H9 (cell line): ENCODE measurements around the gene IKZF1. TPM values are rescaled to one million over a fixed set of nuclear protein-coding genes. Genes with fewer than 3 reads are reported as not detected.

Experiments
- DNase-seq: peaks from one replicate; pipeline ENCODE4 v3.0.0-alpha.2; 2017
- H2AFZ ChIP-seq: one replicate; pipeline ENCODE4 v1.6.1; 2013; ENCODE audit warnings: mild to moderate bottlenecking, low read length, control low read depth, moderate library complexity
- H2AK5ac ChIP-seq: 2 replicates; pipeline ENCODE4 v1.6.1; 2013; ENCODE audit warnings: low read length, control low read depth, mixed read lengths; ENCODE audit not compliant: insufficient read length
- H2BK120ac ChIP-seq: one replicate; pipeline ENCODE4 v1.6.1; 2013; ENCODE audit warnings: low read depth, mild to moderate bottlenecking, low read length, control low read depth, inconsistent platforms; ENCODE audit not compliant: poor library complexity, severe bottlenecking
- H2BK12ac ChIP-seq: 2 replicates; pipeline ENCODE4 v1.6.1; 2013; ENCODE audit warnings: low read length, control low read depth, mixed read lengths, low read depth; ENCODE audit not compliant: insufficient read length
- H2BK15ac ChIP-seq: 2 replicates; pipeline ENCODE4 v1.6.1; 2013; ENCODE audit warnings: low read depth, low read length, control low read depth
- H2BK20ac ChIP-seq: one replicate; pipeline ENCODE4 v1.6.1; 2013; ENCODE audit warnings: low read depth, mild to moderate bottlenecking, low read length, control low read depth, inconsistent platforms; ENCODE audit not compliant: poor library complexity, severe bottlenecking
- H2BK5ac ChIP-seq: 2 replicates; pipeline ENCODE4 v1.6.1; 2013; ENCODE audit warnings: low read length, control low read depth, mixed read lengths; ENCODE audit not compliant: insufficient read length
- H3K14ac ChIP-seq: 2 replicates; pipeline ENCODE4 v1.6.1; 2013; ENCODE audit warnings: low read length, control low read depth; ENCODE audit not compliant: insufficient read depth
- H3K18ac ChIP-seq: 2 replicates; pipeline ENCODE4 v1.6.1; 2013; ENCODE audit warnings: low read depth, mild to moderate bottlenecking, mixed read lengths, low read length, control low read depth; ENCODE audit not compliant: insufficient read length
- H3K23ac ChIP-seq: 2 replicates; pipeline ENCODE4 v1.6.1; 2013; ENCODE audit warnings: low read length, control low read depth, mixed read lengths, low read depth; ENCODE audit not compliant: insufficient read length
- H3K23me2 ChIP-seq: 2 replicates; pipeline ENCODE4 v1.6.1; 2013; ENCODE audit warnings: low read depth, mild to moderate bottlenecking, mixed read lengths, low read length, control low read depth; ENCODE audit not compliant: insufficient read length, poor library complexity, severe bottlenecking
- H3K27ac ChIP-seq: 2 replicates; pipeline ENCODE4 v1.5.1; 2013; ENCODE audit warnings: low read length, control low read depth, mixed read lengths, low read depth; ENCODE audit not compliant: insufficient read length
- H3K27me3 ChIP-seq: 2 replicates; pipeline ENCODE4 v1.6.1; 2013; ENCODE audit warnings: low read length, control low read depth, inconsistent platforms; ENCODE audit not compliant: insufficient read depth
- H3K4ac ChIP-seq: 2 replicates; pipeline ENCODE4 v1.6.1; 2013; ENCODE audit warnings: low read depth, mild to moderate bottlenecking, control low read depth, inconsistent platforms, low read length, moderate library complexity
- H3K4me1 ChIP-seq: 2 replicates; pipeline ENCODE4 v1.6.1; 2013; ENCODE audit warnings: low read length, control low read depth, inconsistent platforms; ENCODE audit not compliant: insufficient read depth
- H3K4me2 ChIP-seq: 2 replicates; pipeline ENCODE4 v1.6.1; 2013; ENCODE audit warnings: low read length, control low read depth, mixed read lengths; ENCODE audit not compliant: insufficient read length, insufficient read depth
- H3K56ac ChIP-seq: 2 replicates; pipeline ENCODE4 v1.6.1; 2013; ENCODE audit warnings: low read depth, mild to moderate bottlenecking, mixed read lengths, low read length, control low read depth; ENCODE audit not compliant: insufficient read length
- H3K79me1 ChIP-seq: 2 replicates; pipeline ENCODE4 v1.6.1; 2013; ENCODE audit warnings: low read depth, mild to moderate bottlenecking, moderate library complexity, low read length, control low read depth, inconsistent platforms; ENCODE audit not compliant: insufficient read depth, poor library complexity, severe bottlenecking
- H3K79me2 ChIP-seq: 2 replicates; pipeline ENCODE4 v1.6.1; 2013; ENCODE audit warnings: low read length, control low read depth, inconsistent platforms; ENCODE audit not compliant: insufficient read depth
- H3K9ac ChIP-seq: 2 replicates; pipeline ENCODE4 v1.6.1; 2013; ENCODE audit warnings: low read length, control low read depth, mixed read lengths; ENCODE audit not compliant: insufficient read length; ENCODE audit errors: extremely low read depth
- H3K9me3 ChIP-seq: one replicate; pipeline ENCODE4 v1.6.1; 2013; ENCODE audit warnings: low read depth, low read length, inconsistent platforms; ENCODE audit not compliant: control insufficient read depth
- H3T11ph ChIP-seq: one replicate; pipeline ENCODE4 v1.6.1; 2013; ENCODE audit warnings: mild to moderate bottlenecking, low read length, control low read depth, inconsistent platforms
- H4K20me1 ChIP-seq: one replicate; pipeline ENCODE4 v1.6.1; 2013; ENCODE audit not compliant: control insufficient read depth, insufficient read length, insufficient read depth
- H4K5ac ChIP-seq: 2 replicates; pipeline ENCODE4 v1.6.1; 2013; ENCODE audit warnings: low read depth, mild to moderate bottlenecking, mixed read lengths, low read length, control low read depth; ENCODE audit not compliant: insufficient read length
- H4K8ac ChIP-seq: replicated peaks from 2 replicates; pipeline ENCODE4 v1.6.1; 2013; ENCODE audit warnings: low read length, control low read depth, mixed read lengths, low read depth; ENCODE audit not compliant: insufficient read length
- H4K91ac ChIP-seq: 2 replicates; pipeline ENCODE4 v1.6.1; 2013; ENCODE audit warnings: low read depth, mild to moderate bottlenecking, moderate library complexity, mixed read lengths, low read length, control low read depth; ENCODE audit not compliant: insufficient read length
- H3K27ac Mint-ChIP-seq, 3 experiments: 2 replicates in 2 of 3; 3 replicates in 1 of 3; pipeline ENCODE4 v1.8.0; 2020 to 2021; ENCODE audit warnings: mixed read lengths in 3 of 3, mild to moderate bottlenecking in 1 of 3, moderate library complexity in 1 of 3
- H3K27me3 Mint-ChIP-seq: 2 replicates; pipeline ENCODE4 v1.8.0; 2021; ENCODE audit warnings: low read depth, mild to moderate bottlenecking, moderate library complexity, mixed read lengths
- H3K36me3 Mint-ChIP-seq, 3 experiments: 2 replicates in 2 of 3; 3 replicates in 1 of 3; pipeline ENCODE4 v1.8.0; 2020 to 2021; ENCODE audit warnings: low read depth in 3 of 3, mixed read lengths in 3 of 3; ENCODE audit not compliant: insufficient read depth in 1 of 3
- H3K4me1 Mint-ChIP-seq, 2 experiments: 2 replicates each; pipeline ENCODE4 v1.8.0; 2020; ENCODE audit warnings: mixed read lengths in 2 of 2
- H3K4me3 Mint-ChIP-seq, 2 experiments: 2 replicates in 1 of 2; 3 replicates in 1 of 2; pipeline ENCODE4 v1.8.0; 2020 to 2021; ENCODE audit warnings: mild to moderate bottlenecking in 2 of 2, mixed read lengths in 2 of 2, moderate library complexity in 1 of 2
- H3K9me3 Mint-ChIP-seq, 2 experiments: 2 replicates in 1 of 2; 3 replicates in 1 of 2; pipeline ENCODE4 v1.8.0; 2020; ENCODE audit warnings: mild to moderate bottlenecking in 2 of 2, mixed read lengths in 2 of 2, moderate library complexity in 1 of 2
- WGBS: extraction: QIAGEN DNeasy Blood & Tissue Kit; methylation state at CpG from one replicate; pipeline ENCODE4 v1.1.7; 2013; ENCODE audit warnings: missing lambda C conversion rate, low lambda C conversion rate, mixed read lengths; ENCODE audit not compliant: insufficient read length; ENCODE audit errors: extremely low coverage; 5-methylcytosine and 5-hydroxymethylcytosine counted together
- total RNA-seq: library from RNA; stranded (reverse); gene quantifications from 2 replicates; pipeline ENCODE4 v1.2.1, GENCODE V29; 2021
- TF ChIP-seq, protein P1 (sequence below): fragments of 200-600 bp; sonication (generic); conservative IDR thresholded peaks from 3 replicates; pipeline ENCODE4 v1.8.0; 2021; ENCODE audit warnings: antibody characterized with exemption, mild to moderate bottlenecking

Gene IKZF1
- total RNA-seq, 1 experiment from 2014 or later, result 0.98 TPM

DNA sequence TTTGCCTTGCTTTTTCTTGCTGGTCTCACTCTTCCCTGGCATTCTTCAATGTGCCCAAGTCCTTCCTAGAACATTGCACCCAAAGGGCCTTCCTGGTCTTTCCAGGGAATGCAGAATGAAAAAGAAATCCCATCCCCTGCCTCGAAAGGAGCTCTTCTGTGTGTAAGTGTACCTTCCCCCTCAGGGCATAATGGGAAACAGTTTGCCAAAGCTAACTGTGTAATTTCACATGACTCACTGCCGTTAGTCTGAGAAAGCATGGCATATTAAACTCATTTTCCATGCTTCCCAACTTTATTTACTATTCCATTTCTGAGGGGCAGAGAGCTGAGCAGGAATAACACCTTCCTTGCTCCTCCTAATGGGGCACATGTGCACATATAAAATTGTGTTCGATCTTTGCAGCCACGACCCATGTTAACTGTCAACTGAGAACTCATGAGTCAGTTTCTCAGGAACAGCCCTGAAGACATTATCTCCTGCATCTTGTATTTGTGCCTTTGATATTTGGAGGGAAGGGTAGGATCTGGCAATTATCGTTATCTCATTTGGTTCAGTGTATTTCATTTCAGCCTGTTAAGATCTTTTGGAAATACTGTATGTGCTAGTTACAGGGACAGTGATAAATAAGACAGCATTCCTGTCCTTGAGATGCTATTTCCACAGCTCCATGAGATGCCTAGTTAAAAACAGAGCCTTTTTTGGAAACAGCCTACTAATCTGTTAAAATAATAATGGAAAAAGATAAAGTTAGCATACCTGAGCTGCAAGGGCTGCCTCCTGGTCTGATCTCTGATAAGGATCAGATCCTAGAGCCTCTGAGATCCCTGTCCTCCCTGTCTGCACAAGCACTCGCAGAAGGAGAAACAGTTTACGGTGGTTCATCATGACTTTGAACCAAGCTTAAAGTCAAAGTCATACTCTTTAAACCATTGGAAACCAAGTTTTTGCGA is 42.3 kb downstream of the IKZF1 start:
- H4K20me1 ChIP-seq, result no peaks in the 10 kb centered on the region
- H4K8ac ChIP-seq, result no peak overlapping the region
- no peak overlapping the region for H2BK12ac ChIP-seq
- H3K4me1 ChIP-seq, result no peaks in the 10 kb centered on the region; the same call in 1 of the 2 replicates
- no peaks in the 10 kb centered on the region for H3K9me3 ChIP-seq
- no peak overlapping the region for H2BK20ac ChIP-seq
- no peak overlapping the region for H3K4ac ChIP-seq
- H2BK120ac ChIP-seq, result no peak overlapping the region
- no peak overlapping the region for H3K9ac ChIP-seq
- H2BK5ac ChIP-seq, result no peak overlapping the region
- no peak overlapping the region for H3T11ph ChIP-seq
- H3K27me3 ChIP-seq, result no peaks in the 10 kb centered on the region
- Mint-ChIP-seq H3K27me3 (no peaks in the 10 kb centered on the region; the same call in 1 of the 2 replicates), H3K36me3 (no peaks in the 10 kb centered on the region; a peak in 1 of 7 replicates), H3K4me3 (no peak overlapping the region), H3K4me1 (peaks cover 9 to 10% of the 10 kb centered on the region in 2 experiments; a peak in 3 of 4 replicates), H3K27ac (no peak overlapping the region), H3K9me3 (no peaks in the 10 kb centered on the region)
- H2AFZ ChIP-seq, result no peak overlapping the region
- no peak overlapping the region for H2BK15ac ChIP-seq
- no peak overlapping the region for H3K14ac ChIP-seq
- TF ChIP-seq, protein P1, sequence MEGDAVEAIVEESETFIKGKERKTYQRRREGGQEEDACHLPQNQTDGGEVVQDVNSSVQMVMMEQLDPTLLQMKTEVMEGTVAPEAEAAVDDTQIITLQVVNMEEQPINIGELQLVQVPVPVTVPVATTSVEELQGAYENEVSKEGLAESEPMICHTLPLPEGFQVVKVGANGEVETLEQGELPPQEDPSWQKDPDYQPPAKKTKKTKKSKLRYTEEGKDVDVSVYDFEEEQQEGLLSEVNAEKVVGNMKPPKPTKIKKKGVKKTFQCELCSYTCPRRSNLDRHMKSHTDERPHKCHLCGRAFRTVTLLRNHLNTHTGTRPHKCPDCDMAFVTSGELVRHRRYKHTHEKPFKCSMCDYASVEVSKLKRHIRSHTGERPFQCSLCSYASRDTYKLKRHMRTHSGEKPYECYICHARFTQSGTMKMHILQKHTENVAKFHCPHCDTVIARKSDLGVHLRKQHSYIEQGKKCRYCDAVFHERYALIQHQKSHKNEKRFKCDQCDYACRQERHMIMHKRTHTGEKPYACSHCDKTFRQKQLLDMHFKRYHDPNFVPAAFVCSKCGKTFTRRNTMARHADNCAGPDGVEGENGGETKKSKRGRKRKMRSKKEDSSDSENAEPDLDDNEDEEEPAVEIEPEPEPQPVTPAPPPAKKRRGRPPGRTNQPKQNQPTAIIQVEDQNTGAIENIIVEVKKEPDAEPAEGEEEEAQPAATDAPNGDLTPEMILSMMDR, result no peak
- no peak overlapping the region for H3K18ac ChIP-seq
- H2AK5ac ChIP-seq, result no peak overlapping the region
- H4K91ac ChIP-seq, result no peak overlapping the region
- no peak overlapping the region for H3K23ac ChIP-seq
- H3K23me2 ChIP-seq, result no peaks in the 10 kb centered on the region
- H3K79me1 ChIP-seq, result no peaks in the 10 kb centered on the region
- no peaks in the 10 kb centered on the region for H3K79me2 ChIP-seq
- no CpG with 5 or more reads among the region's 8 CpGs for WGBS
- DNase-seq, result no peak
- no peak overlapping the region for H3K56ac ChIP-seq
- H4K5ac ChIP-seq, result no peak overlapping the region
- no peak overlapping the region for H3K4me2 ChIP-seq
- H3K27ac ChIP-seq, result no peak overlapping the region
